H1 (cell line): ENCODE results near the gene AHRR. TPM values are rescaled to one million over a fixed set of nuclear protein-coding genes. Genes with fewer than 3 reads are reported as not detected.

Experiments
- BRCA1 ChIP-seq: IDR thresholded peaks from 2 replicates; pipeline ENCODE4 v1.6.1; 2012; ENCODE audit warnings: low read depth, low read length, improper control_type of control experiment
- CTCF ChIP-seq, 3 experiments: IDR thresholded peaks; 1 replicate in 2 of 3; 2 replicates in 1 of 3; pipeline versions ENCODE4 v1.5.1 to v1.6.1; 2011; ENCODE audit warnings: low read length in 3 of 3, mild to moderate bottlenecking in 3 of 3, inconsistent platforms in 2 of 3, low read depth in 1 of 3, moderate library complexity in 1 of 3; ENCODE audit not compliant: insufficient read depth in 1 of 3; ENCODE audit errors: control extremely low read depth in 1 of 3
- JUN ChIP-seq: IDR thresholded peaks from 2 replicates; pipeline ENCODE4 v1.6.1; 2011; ENCODE audit warnings: low read depth, mild to moderate bottlenecking, improper control_type of control experiment, low read length
- SRF ChIP-seq: IDR thresholded peaks from 2 replicates; pipeline ENCODE4 v1.6.1; 2011; ENCODE audit warnings: mild to moderate bottlenecking, low read depth, low read length, moderate library complexity
- TBP ChIP-seq: IDR thresholded peaks from 2 replicates; pipeline ENCODE4 v1.6.1; 2011; ENCODE audit warnings: low read depth, low read length, improper control_type of control experiment
- polyA plus RNA-seq, 7 experiments: library from polyadenylated mRNA; depleted of rRNA in 3 of 7; stranded (reverse) in 5 of 7; unstranded in 2 of 7; fragments of >200 nt in 5 of 7; fragments of 200-250 nt in 2 of 7; gene quantifications; 1 replicate in 5 of 7; 2 replicates in 1 of 7; 4 replicates in 1 of 7; pipeline versions ENCODE4 v1.2.1 to v1.2.3, GENCODE V29; 2011 to 2013; ENCODE audit warnings: missing spikeins in 2 of 7, mixed read lengths in 2 of 7
- total RNA-seq: library from RNA; stranded (reverse); fragmentation: NEBNext Ultra II Directional; extraction: Animal tissue kit (Norgen Biotek cat#: 25700); gene quantifications from 2 replicates; pipeline ENCODE4 v1.2.1, GENCODE V29; 2021

The AHRR gene
- total and polyA plus RNA-seq, 2 of the 8 experiments (the other 6 are each of a cell fraction or from before 2014, with no cell fraction given), result 0.41 to 0.80 TPM

DNA sequence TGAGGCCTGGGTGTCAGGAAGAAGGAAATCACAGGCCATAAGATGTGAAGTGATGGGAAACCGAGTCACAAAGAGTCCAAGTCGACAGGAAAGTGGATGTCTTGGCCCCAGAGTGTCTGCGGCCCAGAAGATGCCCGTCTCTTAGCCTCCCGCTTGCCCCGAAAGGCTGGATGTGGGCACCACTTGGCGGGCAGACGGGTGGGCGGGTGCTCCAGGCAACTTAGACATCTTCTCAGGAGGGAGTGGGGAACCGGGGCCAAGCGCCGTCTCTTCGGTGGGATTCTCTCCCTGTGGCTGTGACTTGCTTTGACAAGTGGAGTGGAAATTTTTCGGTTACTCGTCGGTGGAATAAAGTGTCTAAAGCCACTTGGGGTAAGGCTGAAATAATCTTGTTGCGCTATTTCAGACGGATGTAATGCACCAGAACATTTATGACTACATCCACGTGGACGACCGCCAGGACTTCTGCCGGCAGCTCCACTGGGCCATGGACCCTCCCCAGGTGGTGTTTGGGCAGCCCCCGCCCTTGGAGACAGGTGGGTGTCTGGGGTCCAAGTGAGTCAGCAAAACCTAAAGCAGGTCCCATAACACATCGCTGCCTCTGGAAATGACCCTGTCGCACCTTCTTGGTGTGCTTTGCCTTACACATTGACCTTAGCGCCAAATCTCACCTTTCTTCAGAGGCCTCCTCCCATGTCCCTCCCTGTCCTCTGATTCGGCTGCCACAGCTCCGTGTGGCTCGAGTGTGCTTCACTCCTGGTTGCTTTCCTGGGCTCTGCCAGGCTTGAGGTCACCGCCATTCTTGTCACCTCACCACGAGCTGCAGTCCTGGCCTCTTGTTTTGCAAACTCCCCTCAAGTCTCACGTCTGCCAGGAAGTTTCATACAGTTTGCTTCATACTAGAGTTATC, 101.1 kb downstream of the AHRR start (continued):
- TF ChIP-seq JUN (no peak), BRCA1 (no peak), CTCF (IDR thresholded peaks at IDR 0.05; ENCODE audit: control extremely low read depth in 1 of 3, insufficient read depth in 1 of 3, low read depth in 1 of 3, low read length in 3 of 3) (no peak), SRF (no peak), TBP (no peak)
